Stimulated activated CD4-positive, alpha-beta T cell treated with anti-CD3 and anti-CD28 coated beads, Interleukin-2, amount 100 ng/mL, for 4 hours (primary cell): ENCODE measurements around the gene MS4A1.
"Not testable (repeated sequence)": the region's sequence is repeated elsewhere in the genome, so short reads cannot be mapped to it uniquely, and the experiment has no call there.

Experiments
- DNase-seq: peaks from one replicate; pipeline ENCODE4 v3.0.0-alpha.2; 2020; ENCODE audit warnings: low read depth

Gene MS4A1

GRCh38 chr11:60455531-60456042, at the start of gene MS4A1:
Gene MS4A1 (plus strand): TSS chr11:60455847. CDS start chr11:60462375, 6,528 bp downstream.
- DNase-seq, result no peak

- no peak for DNase-seq
Observed at GRCh38 chr11:60420015-60420414, 35.6 kb upstream of the MS4A1 start.

- no peak for DNase-seq
Observed at GRCh38 chr11:60422609-60423008, 33.0 kb upstream of the MS4A1 start.

- DNase-seq, result no peak
Observed at GRCh38 chr11:60428517-60428916, 27.1 kb upstream of the MS4A1 start.

GRCh38 chr11:60429272-60429671, 26.4 kb upstream of the MS4A1 start, which contains the start of gene MS4A5:
Gene MS4A5 (plus strand): TSS chr11:60429572. CDS start chr11:60429675, 103 bp downstream.
- DNase-seq, result no peak

GRCh38 chr11:60431251-60431650, 24.4 kb upstream of the MS4A1 start:
- no peak for DNase-seq

GRCh38 chr11:60433401-60433800, 22.2 kb upstream of the MS4A1 start:
- no peak for DNase-seq

GRCh38 chr11:60447070-60447469, 8.6 kb upstream of the MS4A1 start:
- no peak for DNase-seq

GRCh38 chr11:60447846-60448245, 7.8 kb upstream of the MS4A1 start:
- DNase-seq, result no peak

- not testable (repeated sequence) for DNase-seq
Observed at GRCh38 chr11:60451185-60451584, 4.5 kb upstream of the MS4A1 start.

GRCh38 chr11:60454212-60454611, 1.4 kb upstream of the MS4A1 start:
- no peak for DNase-seq

GRCh38 chr11:60457576-60457975, 1.9 kb downstream of the MS4A1 start:
- no peak for DNase-seq

GRCh38 chr11:60459345-60459744, 3.7 kb downstream of the MS4A1 start:
- DNase-seq, result no peak

GRCh38 chr11:60468829-60469228, 13.2 kb downstream of the MS4A1 start:
- DNase-seq, result no peak

- DNase-seq, result no peak
Observed at GRCh38 chr11:60469723-60470122, 14.1 kb downstream of the MS4A1 start.

GRCh38 chr11:60477035-60477445, 21.4 kb downstream of the MS4A1 start:
- DNase-seq, result no peak

GRCh38 chr11:60482361-60482760, 26.7 kb downstream of the MS4A1 start:
- no peak for DNase-seq

- no peak for DNase-seq
Observed at GRCh38 chr11:60485987-60486386, 30.3 kb downstream of the MS4A1 start.

GRCh38 chr11:60492488-60493009, 36.9 kb downstream of the MS4A1 start, which contains the start of gene MS4A12:
Gene MS4A12 (plus strand): TSS chr11:60492778. CDS start chr11:60497319, 4,541 bp downstream.
- no peak for DNase-seq

GRCh38 chr11:60493454-60493853, 37.8 kb downstream of the MS4A1 start:
- no peak for DNase-seq

GRCh38 chr11:60498399-60498798, 42.8 kb downstream of the MS4A1 start:
- no peak for DNase-seq

- DNase-seq, result no peak
Observed at GRCh38 chr11:60498853-60499252, 43.2 kb downstream of the MS4A1 start.

- DNase-seq, result no peak
Observed at GRCh38 chr11:60500276-60500910, 44.7 kb downstream of the MS4A1 start.
